Liver (tissue), 9 donors: ENCODE data around the gene MBNL3. TPM values are rescaled to one million over a fixed set of nuclear protein-coding genes. Genes with fewer than 3 reads are reported as not detected.

Experiments
- DNase-seq: peaks from one replicate; pipeline ENCODE4 v3.0.0-alpha.2; 2017; ENCODE audit warnings: low spot score
- H3K27ac ChIP-seq, 2 donors: one replicate each; pipeline ENCODE4 v1.7.0; 2013; ENCODE audit warnings: inconsistent platforms in 2 of 2, low read length in 2 of 2, control low read depth in 1 of 2, low read depth in 1 of 2, mild to moderate bottlenecking in 1 of 2
- H3K27me3 ChIP-seq, 4 donors: one replicate each; pipeline versions ENCODE4 v1.6.1 to v1.7.0; 2013; ENCODE audit warnings: low read length in 3 of 4, inconsistent platforms in 1 of 4, mild to moderate bottlenecking in 1 of 4, moderate library complexity in 1 of 4; ENCODE audit not compliant: control insufficient read depth in 4 of 4, insufficient read depth in 4 of 4
- H3K36me3 ChIP-seq, 4 donors: one replicate each; pipeline versions ENCODE4 v1.6.1 to v1.7.0; 2013; ENCODE audit warnings: low read length in 3 of 4, mild to moderate bottlenecking in 3 of 4, low read depth in 1 of 4, moderate library complexity in 1 of 4; ENCODE audit not compliant: control insufficient read depth in 4 of 4, insufficient read depth in 3 of 4
- H3K4me1 ChIP-seq, 4 donors: one replicate each; pipeline versions ENCODE4 v1.6.1 to v1.7.0; 2013; ENCODE audit warnings: low read length in 3 of 4, mild to moderate bottlenecking in 3 of 4, moderate library complexity in 1 of 4; ENCODE audit not compliant: control insufficient read depth in 4 of 4, insufficient read depth in 4 of 4
- H3K4me3 ChIP-seq, 3 donors: one replicate each; pipeline versions ENCODE4 v1.6.1 to v1.7.0; 2013; ENCODE audit warnings: low read length in 3 of 3, control low read depth in 1 of 3, low read depth in 1 of 3, mild to moderate bottlenecking in 1 of 3
- H3K9ac ChIP-seq, 2 donors: one replicate each; pipeline ENCODE4 v1.7.0; 2013; ENCODE audit warnings: low read length in 2 of 2, mild to moderate bottlenecking in 2 of 2, moderate library complexity in 2 of 2, control low read depth in 1 of 2, low read depth in 1 of 2
- H3K9me3 ChIP-seq, 4 donors: one replicate each; pipeline versions ENCODE4 v1.6.1 to v1.7.0; 2013; ENCODE audit warnings: low read length in 3 of 4; ENCODE audit not compliant: control insufficient read depth in 4 of 4
- EGR1 ChIP-seq, 2 donors: IDR thresholded peaks; 2 replicates each; pipeline ENCODE4 v1.6.1; 2016 to 2018; ENCODE audit warnings: antibody characterized with exemption in 2 of 2, low read depth in 2 of 2
- FOXA1 ChIP-seq: IDR thresholded peaks from 2 replicates; pipeline ENCODE4 v1.6.1; 2016; ENCODE audit warnings: antibody characterized with exemption
- FOXA2 ChIP-seq: IDR thresholded peaks from 2 replicates; pipeline ENCODE4 v1.6.1; 2016; ENCODE audit warnings: antibody characterized with exemption
- GABPA ChIP-seq, 2 donors: IDR thresholded peaks in 1 of 2; conservative IDR thresholded peaks in 1 of 2; 2 replicates each; pipeline ENCODE4 v1.6.1; 2016; ENCODE audit warnings: antibody characterized with exemption in 2 of 2, mild to moderate bottlenecking in 1 of 2, moderate library complexity in 1 of 2
- HNF4A ChIP-seq, 2 donors: conservative IDR thresholded peaks; 2 replicates each; pipeline ENCODE4 v1.6.1; 2016; ENCODE audit warnings: antibody characterized with exemption in 2 of 2, mild to moderate bottlenecking in 2 of 2
- HNF4G ChIP-seq: IDR thresholded peaks from 2 replicates; pipeline ENCODE4 v1.6.1; 2016; ENCODE audit warnings: antibody characterized with exemption
- JUND ChIP-seq, 2 donors: IDR thresholded peaks; 2 replicates each; pipeline ENCODE4 v1.6.1; 2016; ENCODE audit warnings: antibody characterized with exemption in 2 of 2
- NR2F2 ChIP-seq: IDR thresholded peaks from 2 replicates; pipeline ENCODE4 v1.6.1; 2016; ENCODE audit warnings: antibody characterized with exemption
- RAD21 ChIP-seq, 2 donors: IDR thresholded peaks; 2 replicates each; pipeline ENCODE4 v1.6.1; 2016; ENCODE audit warnings: antibody characterized with exemption in 2 of 2, mild to moderate bottlenecking in 2 of 2
- RXRA ChIP-seq, 2 donors: IDR thresholded peaks; 2 replicates each; pipeline ENCODE4 v1.6.1; 2017 to 2018; ENCODE audit warnings: antibody characterized with exemption in 2 of 2, mild to moderate bottlenecking in 1 of 2
- SP1 ChIP-seq: IDR thresholded peaks from 2 replicates; pipeline ENCODE4 v1.6.1; 2018; ENCODE audit warnings: antibody characterized with exemption, mild to moderate bottlenecking
- TAF1 ChIP-seq: conservative IDR thresholded peaks from 2 replicates; pipeline ENCODE4 v1.6.1; 2016; ENCODE audit warnings: antibody characterized with exemption, mild to moderate bottlenecking
- YY1 ChIP-seq: IDR thresholded peaks from 2 replicates; pipeline ENCODE4 v1.6.1; 2016; ENCODE audit warnings: antibody characterized with exemption, mild to moderate bottlenecking
- WGBS: extraction: QIAGEN DNeasy Blood & Tissue Kit; methylation state at CpG from one replicate; pipeline ENCODE4 v1.1.7; 2013; 5-methylcytosine and 5-hydroxymethylcytosine counted together
- polyA plus RNA-seq, 2 donors: library from polyadenylated mRNA; stranded (reverse) in 1 of 2; unstranded in 1 of 2; fragments of 200-250 nt in 1 of 2; fragments of >200 nt in 1 of 2; fragmentation: Nextera tagmentation in 1 of 2; extraction: Ambion mirVana in 1 of 2; gene quantifications; one replicate each; pipeline versions ENCODE4 v1.2.1 to v1.2.3, GENCODE V29; 2013 to 2015
- total RNA-seq, 2 donors: library from RNA; depleted of rRNA; stranded (reverse); fragments of >200 nt; gene quantifications; one replicate each; pipeline ENCODE4 v1.2.3, GENCODE V29; 2014
- TF ChIP-seq, protein P1 (sequence below): IDR thresholded peaks from 2 replicates; pipeline ENCODE4 v1.6.1; 2016; ENCODE audit warnings: antibody characterized with exemption
- TF ChIP-seq, protein P2 (sequence below): fragments of 150-350 bp; IDR thresholded peaks from 2 replicates; pipeline ENCODE4 v1.5.1; 2017; ENCODE audit warnings: improper control_type of control experiment, low read depth, low read length; ENCODE audit not compliant: missing input control
- TF ChIP-seq, protein P3 (sequence below): IDR thresholded peaks from 2 replicates; pipeline ENCODE4 v1.6.1; 2016; ENCODE audit warnings: antibody characterized with exemption
- TF ChIP-seq, protein P4 (sequence below): IDR thresholded peaks from 2 replicates; pipeline ENCODE4 v1.6.1; 2016; ENCODE audit warnings: antibody characterized with exemption, mild to moderate bottlenecking
- TF ChIP-seq, protein P5 (sequence below): IDR thresholded peaks from 2 replicates; pipeline ENCODE4 v1.6.1; 2016; ENCODE audit warnings: antibody characterized with exemption
- donor health status: healthy.
- donor health status: healthy.
- donor health status: healthy.
- donor health status: healthy.
- donor health status: healthy.

MBNL3 gene
- total and polyA plus RNA-seq, 4 donors, result 20.6 to 149 (median 82.3) TPM

DNA sequence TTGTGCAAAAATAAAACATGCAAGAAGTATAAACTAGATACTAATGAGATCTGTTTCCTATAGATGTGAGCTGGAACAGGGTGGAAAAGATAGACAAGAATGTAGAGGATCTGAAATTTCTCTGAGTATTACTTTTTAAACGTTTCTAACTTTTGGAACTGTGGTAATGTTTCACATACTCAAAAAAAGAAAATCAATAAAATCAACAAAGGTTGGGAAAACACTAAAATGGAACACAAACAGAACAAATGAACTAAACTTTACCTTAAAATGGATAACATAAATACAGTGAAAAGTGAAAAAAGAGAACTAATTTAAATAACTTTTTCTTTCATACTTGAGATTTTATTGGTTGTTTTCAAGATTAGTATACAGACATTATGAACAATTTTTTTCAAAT lies 32.0 kb upstream of the MBNL3 start:
- WGBS, result 13% methylated on average over 1 of the region's 1 CpG
- no peak for DNase-seq
- peaks cover 2 to 6% (median 4%) of the 10 kb centered on the region in 4 donors for H3K4me1 ChIP-seq
- H3K9me3 ChIP-seq, result no peaks in the 10 kb centered on the region
- no peak overlapping the region for H3K9ac ChIP-seq
- H3K4me3 ChIP-seq, result no peak overlapping the region
- no peaks in the 10 kb centered on the region for H3K27me3 ChIP-seq
- H3K27ac ChIP-seq, result peak overlapping the region; percentile 37 to 57
- TF ChIP-seq RXRA (IDR thresholded peaks at IDR 0.05) (no peak), SP1 (no peak), YY1 (peak; percentile 46), HNF4G (no peak)
- TF ChIP-seq, protein P1, sequence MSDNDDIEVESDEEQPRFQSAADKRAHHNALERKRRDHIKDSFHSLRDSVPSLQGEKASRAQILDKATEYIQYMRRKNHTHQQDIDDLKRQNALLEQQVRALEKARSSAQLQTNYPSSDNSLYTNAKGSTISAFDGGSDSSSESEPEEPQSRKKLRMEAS, result no peak
- TF ChIP-seq, protein P2, sequence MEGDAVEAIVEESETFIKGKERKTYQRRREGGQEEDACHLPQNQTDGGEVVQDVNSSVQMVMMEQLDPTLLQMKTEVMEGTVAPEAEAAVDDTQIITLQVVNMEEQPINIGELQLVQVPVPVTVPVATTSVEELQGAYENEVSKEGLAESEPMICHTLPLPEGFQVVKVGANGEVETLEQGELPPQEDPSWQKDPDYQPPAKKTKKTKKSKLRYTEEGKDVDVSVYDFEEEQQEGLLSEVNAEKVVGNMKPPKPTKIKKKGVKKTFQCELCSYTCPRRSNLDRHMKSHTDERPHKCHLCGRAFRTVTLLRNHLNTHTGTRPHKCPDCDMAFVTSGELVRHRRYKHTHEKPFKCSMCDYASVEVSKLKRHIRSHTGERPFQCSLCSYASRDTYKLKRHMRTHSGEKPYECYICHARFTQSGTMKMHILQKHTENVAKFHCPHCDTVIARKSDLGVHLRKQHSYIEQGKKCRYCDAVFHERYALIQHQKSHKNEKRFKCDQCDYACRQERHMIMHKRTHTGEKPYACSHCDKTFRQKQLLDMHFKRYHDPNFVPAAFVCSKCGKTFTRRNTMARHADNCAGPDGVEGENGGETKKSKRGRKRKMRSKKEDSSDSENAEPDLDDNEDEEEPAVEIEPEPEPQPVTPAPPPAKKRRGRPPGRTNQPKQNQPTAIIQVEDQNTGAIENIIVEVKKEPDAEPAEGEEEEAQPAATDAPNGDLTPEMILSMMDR, result no peak
- TF ChIP-seq, protein P3, sequence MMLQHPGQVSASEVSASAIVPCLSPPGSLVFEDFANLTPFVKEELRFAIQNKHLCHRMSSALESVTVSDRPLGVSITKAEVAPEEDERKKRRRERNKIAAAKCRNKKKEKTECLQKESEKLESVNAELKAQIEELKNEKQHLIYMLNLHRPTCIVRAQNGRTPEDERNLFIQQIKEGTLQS, result no peak
- no peaks in the 10 kb centered on the region for H3K36me3 ChIP-seq

DNA sequence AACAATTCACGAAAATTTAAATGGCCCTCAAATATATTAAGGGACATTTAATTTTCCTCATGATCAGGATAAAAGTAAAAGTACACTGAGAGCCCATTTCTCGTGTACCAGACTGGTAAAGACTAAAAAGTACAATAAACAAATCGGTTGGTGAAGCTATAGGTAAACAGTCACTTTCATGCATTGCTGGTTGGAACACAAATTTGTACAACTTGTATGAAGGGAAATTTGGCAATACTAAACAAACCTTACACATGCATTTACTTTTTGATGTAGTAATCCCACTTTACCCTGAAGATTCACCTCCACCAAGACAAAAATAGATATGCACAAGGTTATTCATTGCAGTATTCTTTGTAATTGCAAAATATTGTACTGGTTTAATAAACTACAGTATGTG lies 31.4 kb upstream of the MBNL3 start:
- WGBS, result 37% methylated on average over 3 of the region's 3 CpGs
- TF ChIP-seq TAF1, result no peak
- TF ChIP-seq, protein P4, sequence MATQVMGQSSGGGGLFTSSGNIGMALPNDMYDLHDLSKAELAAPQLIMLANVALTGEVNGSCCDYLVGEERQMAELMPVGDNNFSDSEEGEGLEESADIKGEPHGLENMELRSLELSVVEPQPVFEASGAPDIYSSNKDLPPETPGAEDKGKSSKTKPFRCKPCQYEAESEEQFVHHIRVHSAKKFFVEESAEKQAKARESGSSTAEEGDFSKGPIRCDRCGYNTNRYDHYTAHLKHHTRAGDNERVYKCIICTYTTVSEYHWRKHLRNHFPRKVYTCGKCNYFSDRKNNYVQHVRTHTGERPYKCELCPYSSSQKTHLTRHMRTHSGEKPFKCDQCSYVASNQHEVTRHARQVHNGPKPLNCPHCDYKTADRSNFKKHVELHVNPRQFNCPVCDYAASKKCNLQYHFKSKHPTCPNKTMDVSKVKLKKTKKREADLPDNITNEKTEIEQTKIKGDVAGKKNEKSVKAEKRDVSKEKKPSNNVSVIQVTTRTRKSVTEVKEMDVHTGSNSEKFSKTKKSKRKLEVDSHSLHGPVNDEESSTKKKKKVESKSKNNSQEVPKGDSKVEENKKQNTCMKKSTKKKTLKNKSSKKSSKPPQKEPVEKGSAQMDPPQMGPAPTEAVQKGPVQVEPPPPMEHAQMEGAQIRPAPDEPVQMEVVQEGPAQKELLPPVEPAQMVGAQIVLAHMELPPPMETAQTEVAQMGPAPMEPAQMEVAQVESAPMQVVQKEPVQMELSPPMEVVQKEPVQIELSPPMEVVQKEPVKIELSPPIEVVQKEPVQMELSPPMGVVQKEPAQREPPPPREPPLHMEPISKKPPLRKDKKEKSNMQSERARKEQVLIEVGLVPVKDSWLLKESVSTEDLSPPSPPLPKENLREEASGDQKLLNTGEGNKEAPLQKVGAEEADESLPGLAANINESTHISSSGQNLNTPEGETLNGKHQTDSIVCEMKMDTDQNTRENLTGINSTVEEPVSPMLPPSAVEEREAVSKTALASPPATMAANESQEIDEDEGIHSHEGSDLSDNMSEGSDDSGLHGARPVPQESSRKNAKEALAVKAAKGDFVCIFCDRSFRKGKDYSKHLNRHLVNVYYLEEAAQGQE, result no peak
- TF ChIP-seq GABPA (IDR thresholded peaks at IDR 0.05 in 1 of 2, conservative IDR thresholded peaks at IDR 0.05 in 1 of 2), result no peak
- TF ChIP-seq FOXA2, result peak; percentile 22
- TF ChIP-seq, protein P2, result no peak
- peak in 1 of 2 donors; percentile 25 for TF ChIP-seq RXRA (IDR thresholded peaks at IDR 0.05)
- TF ChIP-seq, protein P1, result no peak
- TF ChIP-seq HNF4G, result no peak
- no peak for TF ChIP-seq SP1
- TF ChIP-seq, protein P3, result no peak
- no peak for TF ChIP-seq EGR1 (IDR thresholded peaks at IDR 0.05; ENCODE audit: low read depth in 2 of 2)
- TF ChIP-seq, protein P5, sequence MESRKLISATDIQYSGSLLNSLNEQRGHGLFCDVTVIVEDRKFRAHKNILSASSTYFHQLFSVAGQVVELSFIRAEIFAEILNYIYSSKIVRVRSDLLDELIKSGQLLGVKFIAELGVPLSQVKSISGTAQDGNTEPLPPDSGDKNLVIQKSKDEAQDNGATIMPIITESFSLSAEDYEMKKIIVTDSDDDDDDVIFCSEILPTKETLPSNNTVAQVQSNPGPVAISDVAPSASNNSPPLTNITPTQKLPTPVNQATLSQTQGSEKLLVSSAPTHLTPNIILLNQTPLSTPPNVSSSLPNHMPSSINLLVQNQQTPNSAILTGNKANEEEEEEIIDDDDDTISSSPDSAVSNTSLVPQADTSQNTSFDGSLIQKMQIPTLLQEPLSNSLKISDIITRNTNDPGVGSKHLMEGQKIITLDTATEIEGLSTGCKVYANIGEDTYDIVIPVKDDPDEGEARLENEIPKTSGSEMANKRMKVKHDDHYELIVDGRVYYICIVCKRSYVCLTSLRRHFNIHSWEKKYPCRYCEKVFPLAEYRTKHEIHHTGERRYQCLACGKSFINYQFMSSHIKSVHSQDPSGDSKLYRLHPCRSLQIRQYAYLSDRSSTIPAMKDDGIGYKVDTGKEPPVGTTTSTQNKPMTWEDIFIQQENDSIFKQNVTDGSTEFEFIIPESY, result no peak
- TF ChIP-seq HNF4A (conservative IDR thresholded peaks at IDR 0.05), result peak in 1 of 2 donors; percentile 30
- no peak for TF ChIP-seq FOXA1
- TF ChIP-seq NR2F2, result no peak
- no peak for TF ChIP-seq RAD21 (IDR thresholded peaks at IDR 0.05)
- no peak for TF ChIP-seq YY1
- TF ChIP-seq JUND (IDR thresholded peaks at IDR 0.05), result no peak

More for the DNA sequence above, 31.4 kb upstream of the MBNL3 start:
- Histone ChIP-seq H3K4me1 (peaks cover 2 to 6% (median 4%) of the 10 kb centered on the region in 4 donors), H3K9ac (no peak overlapping the region), H3K4me3 (no peak overlapping the region), H3K27ac (peak overlapping the region; percentile 37 to 57), H3K36me3 (no peaks in the 10 kb centered on the region), H3K9me3 (no peaks in the 10 kb centered on the region), H3K27me3 (no peaks in the 10 kb centered on the region)
- no peak for DNase-seq
